AG09319 (cell line): Measurements from ENCODE around the gene HERPUD2.

Experiments
- DNase-seq: peaks from one replicate; pipeline ENCODE4 v3.0.0-alpha.2; 2010; ENCODE audit warnings: low read depth; ENCODE audit errors: extremely low read depth
- CTCF ChIP-seq: IDR thresholded peaks from 2 replicates; pipeline ENCODE4 v1.5.1; 2011; ENCODE audit warnings: low read depth, mild to moderate bottlenecking, inconsistent platforms, low read length, moderate library complexity

The HERPUD2 gene

GRCh38 chr7:35728412-35729060, 33.6 kb upstream of the HERPUD2 start:
- TF ChIP-seq CTCF = no peak
- DNase-seq = no peak

DNA sequence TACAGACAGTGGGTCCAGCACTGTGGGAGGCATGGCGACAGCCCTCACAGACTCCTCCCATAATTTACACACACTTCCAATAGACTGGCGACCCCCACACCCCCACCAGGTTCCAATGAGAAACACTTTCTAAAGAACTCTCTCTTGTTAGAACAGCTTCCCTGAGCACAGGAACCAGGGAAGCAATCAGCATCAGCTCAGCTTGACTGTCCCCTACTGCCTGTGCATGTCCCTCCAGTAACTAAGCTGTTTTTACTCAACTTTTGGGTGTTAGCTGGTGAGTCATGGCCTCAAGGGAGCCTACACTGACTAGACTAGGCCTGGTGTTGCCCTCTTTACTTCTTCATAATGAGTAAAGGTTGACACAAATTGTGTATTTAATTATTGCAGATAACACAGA, 32.6 kb upstream of the HERPUD2 start:
- no peak for TF ChIP-seq CTCF
- DNase-seq = no peak

DNA sequence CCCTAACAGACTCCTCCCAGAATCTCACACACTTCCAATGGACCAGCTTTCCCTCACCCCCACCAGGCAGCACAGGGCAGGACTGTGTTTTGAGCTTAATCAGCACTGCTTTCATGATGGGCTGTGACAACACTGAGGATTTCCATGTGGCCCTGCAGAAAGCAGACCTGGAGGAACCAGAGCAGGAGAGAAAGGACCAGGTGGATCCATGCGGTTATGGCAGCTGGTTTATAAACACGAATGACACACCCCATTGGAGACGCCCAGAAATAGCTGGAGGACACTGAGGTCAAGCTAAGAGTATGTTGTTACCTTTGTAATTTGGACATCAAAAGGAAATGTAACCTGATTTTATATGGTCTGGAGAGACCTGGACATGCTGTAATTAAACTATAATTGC, 31.7 kb upstream of the HERPUD2 start:
- no peak for DNase-seq
- no peak for TF ChIP-seq CTCF

DNA sequence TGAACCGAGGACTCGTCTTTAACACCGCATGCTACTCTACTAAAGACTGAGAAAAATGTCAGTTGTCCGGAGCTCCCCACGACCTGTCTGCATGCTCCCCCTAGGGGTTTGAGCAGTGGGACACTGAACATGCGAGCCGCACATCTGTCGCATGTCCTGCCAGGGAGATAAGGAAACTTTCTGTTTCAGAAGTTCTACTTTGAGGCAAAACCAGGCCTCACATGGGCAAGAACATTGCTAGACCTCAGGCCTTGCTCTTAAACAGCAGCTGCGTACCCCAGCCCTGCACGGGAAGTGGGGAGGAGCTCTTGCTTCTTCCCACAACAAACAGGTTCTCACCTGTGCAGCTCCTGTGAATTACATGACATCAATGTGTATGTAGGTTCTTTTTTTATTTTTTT, 30.3 kb upstream of the HERPUD2 start:
- no peak for TF ChIP-seq CTCF

GRCh38 chr7:35723011-35723410, 28.1 kb upstream of the HERPUD2 start:
- no peak for DNase-seq
- TF ChIP-seq CTCF = no peak

More for the DNA sequence above, 30.3 kb upstream of the HERPUD2 start:
- no peak for DNase-seq

DNA sequence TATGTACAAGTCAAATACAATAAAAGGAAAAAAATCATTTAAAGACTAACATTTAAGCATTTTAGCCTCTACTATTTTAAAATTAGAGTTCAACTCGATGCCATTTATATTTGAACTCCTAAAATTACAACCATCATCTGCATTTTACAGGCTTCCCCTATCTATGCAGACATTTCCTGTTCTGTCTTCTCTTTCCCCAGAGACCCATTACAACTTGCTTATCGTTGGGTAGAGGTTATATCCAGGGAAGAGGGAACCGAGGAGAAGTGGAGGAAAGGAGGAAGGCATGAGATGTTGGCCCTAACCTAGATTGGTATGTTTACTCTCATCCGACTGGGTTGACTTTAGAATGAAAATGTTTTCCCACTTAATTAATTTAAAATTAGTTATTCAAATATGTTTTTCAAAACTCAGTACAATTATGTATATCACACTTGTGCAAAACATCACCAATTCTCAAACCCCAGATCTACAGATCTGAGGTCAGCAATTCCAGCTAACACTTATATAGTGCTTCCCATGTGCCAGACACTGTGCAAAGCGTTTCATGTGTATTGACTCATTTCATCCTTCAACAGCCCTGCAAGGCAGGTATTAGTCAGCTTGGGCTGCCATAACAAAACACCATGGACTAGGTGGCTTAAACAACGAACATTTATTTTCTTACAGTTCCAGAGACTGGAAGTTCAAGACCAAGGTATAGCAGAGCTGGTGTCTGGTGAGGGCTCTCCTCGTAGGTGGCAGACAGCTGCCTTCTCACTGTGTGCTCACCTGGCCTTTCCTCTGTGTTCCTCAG, 27.3 kb upstream of the HERPUD2 start:
- no peak for TF ChIP-seq CTCF
- no peak for DNase-seq

GRCh38 chr7:35721288-35721687, 26.4 kb upstream of the HERPUD2 start:
- no peak for DNase-seq
- TF ChIP-seq CTCF = no peak
